Subcutaneous adipose tissue (tissue), 4 donors: ENCODE data around the gene LARGE1. TPM values are rescaled to one million over a fixed set of nuclear protein-coding genes. Genes with fewer than 3 reads are reported as not detected.

ENCODE experiments used
- CTCF ChIP-seq: fragments of 450-650 bp; IDR thresholded peaks from one replicate; pipeline ENCODE4 v1.5.1; 2016; ENCODE audit warnings: low read depth, mild to moderate bottlenecking, control low read depth, antibody characterized with exemption, moderate library complexity
- total RNA-seq, 4 donors: library from RNA; depleted of rRNA; stranded (reverse); fragments of >200 nt; gene quantifications; one replicate each; pipeline ENCODE4 v1.1.0, GENCODE V29; 2016

Gene LARGE1
- total RNA-seq, 4 donors from 2014 or later = 19.4 to 28.8 (median 22.1) TPM

- TF ChIP-seq CTCF = no peak
Measured at GRCh38 chr22:33895444-33895843, 24.8 kb downstream of the LARGE1 start.

- TF ChIP-seq CTCF = no peak
Measured at GRCh38 chr22:33894515-33894914, 25.8 kb downstream of the LARGE1 start.

GRCh38 chr22:33894036-33894435, 26.2 kb downstream of the LARGE1 start:
- TF ChIP-seq CTCF = no peak

- TF ChIP-seq CTCF = no peak
Measured at GRCh38 chr22:33893512-33893911, 26.8 kb downstream of the LARGE1 start.

- TF ChIP-seq CTCF = no peak
Measured at GRCh38 chr22:33891992-33892391, 28.3 kb downstream of the LARGE1 start.

GRCh38 chr22:33891455-33891854, 28.8 kb downstream of the LARGE1 start:
- TF ChIP-seq CTCF = no peak

- no peak for TF ChIP-seq CTCF
Measured at GRCh38 chr22:33889748-33890147, 30.5 kb downstream of the LARGE1 start.
